ENCODE results near the gene KAZN.

GRCh38 chr1:14723401-14723800 is 124.9 kb downstream of the KAZN start:
- no peak for TF ChIP-seq CTCF (optimal IDR thresholded peaks at IDR 0.05 in 1 of 3, IDR thresholded peaks at IDR 0.05 in 1 of 3, conservative IDR thresholded peaks at IDR 0.05 in 1 of 3; ENCODE audit: extremely low read depth in 1 of 3, insufficient read depth in 2 of 3, low read length in 3 of 3)
- no peak for TF ChIP-seq EZH2 (IDR thresholded peaks at IDR 0.05; ENCODE audit: low read length)
